Astrocyte (in vitro differentiated cells and primary cell): Measurements from ENCODE around the gene GMCL2.
"Not testable (repeated sequence)": the region's sequence is repeated elsewhere in the genome, so short reads cannot be mapped to it uniquely, and the experiment has no call there.

Experiments used
- CTCF ChIP-seq: IDR thresholded peaks from 2 replicates; pipeline ENCODE4 v1.5.1; 2011; ENCODE audit warnings: low read depth, mild to moderate bottlenecking, inconsistent platforms, low read length, moderate library complexity; ENCODE audit not compliant: insufficient read depth
- EZH2 ChIP-seq: IDR thresholded peaks from 2 replicates; pipeline ENCODE4 v1.6.1; 2012; ENCODE audit warnings: mild to moderate bottlenecking, low read length, inconsistent platforms; ENCODE audit not compliant: insufficient read depth

DNA sequence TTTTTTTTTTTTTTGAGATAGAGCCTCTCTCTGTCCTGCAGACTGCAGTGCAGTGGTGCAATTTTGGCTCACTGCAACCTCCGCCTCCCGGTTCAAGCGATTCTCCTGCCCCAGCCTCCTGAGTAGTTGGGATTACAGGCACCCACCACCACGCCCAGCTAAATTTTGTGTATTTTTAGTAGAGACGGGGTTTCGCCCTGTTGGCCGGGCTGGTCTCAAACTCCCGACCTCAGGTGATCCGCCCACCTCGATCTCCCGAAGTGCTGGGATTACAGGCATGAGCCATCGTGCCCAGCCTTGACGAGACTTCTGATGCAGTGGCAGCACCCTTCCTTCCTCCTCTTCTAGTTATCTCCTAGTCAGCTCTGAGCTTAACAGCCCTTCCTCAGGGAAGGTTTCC, 41.9 kb upstream of the GMCL2 start:
- not testable (repeated sequence) for TF ChIP-seq CTCF, EZH2
